ENCODE data around the gene FRYL. TPM values are rescaled to one million over a fixed set of nuclear protein-coding genes. Genes with fewer than 3 reads are reported as not detected.

The FRYL gene
- total RNA-seq, 1 experiment from 2014 or later = 29.9 TPM

- Histone ChIP-seq H3K9me2 (replicated peaks; ENCODE audit: low read length) (no peaks in the 10 kb centered on the region), H3K9me3 (ENCODE audit: low read length) (no peaks in the 10 kb centered on the region), H2AFZ (ENCODE audit: low read length) (no peak overlapping the region), H3K79me2 (ENCODE audit: low read length) (peaks cover 8% of the 10 kb centered on the region), H3F3A (ENCODE audit: low read length, unreplicated experiment) (no peaks in the 10 kb centered on the region), H3K4me1 (ENCODE audit: insufficient read depth, low read length) (no peaks in the 10 kb centered on the region), H3K27ac (ENCODE audit: low read length) (no peak overlapping the region), H3K4me2 (ENCODE audit: low read length) (no peak overlapping the region), H3K27me3 (ENCODE audit: low read length) (no peaks in the 10 kb centered on the region), H3K36me3 (ENCODE audit: low read depth, low read length) (peaks cover 2% of the 10 kb centered on the region; the same call in 1 of the 2 replicates), H4K20me1 (ENCODE audit: low read length) (no peaks in the 10 kb centered on the region), H3K9ac (ENCODE audit: low read length) (no peak overlapping the region), H3K4me3 (ENCODE audit: low read length) (no peak overlapping the region)
- no peak for TF ChIP-seq EZH2 (IDR thresholded peaks at IDR 0.05; ENCODE audit: low read length, unreplicated experiment)
- no peak for TF ChIP-seq CTCF (conservative IDR thresholded peaks at IDR 0.05; ENCODE audit: low read depth, low read length)
- TF ChIP-seq EZH2phosphoT487 (IDR thresholded peaks at IDR 0.05; ENCODE audit: borderline replicate concordance, low read length) = no peak
- intact Hi-C loops (cut with micrococcal nuclease) = no loop called here
- ATAC-seq = no peak
- CTCF ChIA-PET = no interaction called here
- POLR2A ChIA-PET (ENCODE audit: unreplicated experiment) = no interaction called here
- no TSS peak for BruUV-seq (replicated peaks)
- no peak for DNase-seq
Measured at GRCh38 chr4:48706736-48707135, 73.3 kb downstream of the FRYL start.

GRCh38 chr4:48705609-48706008 lies 74.5 kb downstream of the FRYL start:
- Histone ChIP-seq H3K9ac (ENCODE audit: low read length) (no peak overlapping the region), H3K9me2 (replicated peaks; ENCODE audit: low read length) (no peaks in the 10 kb centered on the region), H3K79me2 (ENCODE audit: low read length) (peaks cover 17% of the 10 kb centered on the region), H3K4me2 (ENCODE audit: low read length) (no peak overlapping the region), H3K4me3 (ENCODE audit: low read length) (no peak overlapping the region), H4K20me1 (ENCODE audit: low read length) (no peaks in the 10 kb centered on the region), H3K4me1 (ENCODE audit: insufficient read depth, low read length) (peaks cover 7% of the 10 kb centered on the region; the same call in 1 of the 2 replicates), H3K27me3 (ENCODE audit: low read length) (no peaks in the 10 kb centered on the region), H3K27ac (ENCODE audit: low read length) (no peak overlapping the region), H2AFZ (ENCODE audit: low read length) (no peak overlapping the region), H3F3A (ENCODE audit: low read length, unreplicated experiment) (no peaks in the 10 kb centered on the region), H3K36me3 (ENCODE audit: low read depth, low read length) (peaks cover 2% of the 10 kb centered on the region; the same call in 1 of the 2 replicates), H3K9me3 (ENCODE audit: low read length) (no peaks in the 10 kb centered on the region)
- intact Hi-C loops (cut with micrococcal nuclease) = no loop called here
- ChIA-PET CTCF (no interaction called here), POLR2A (ENCODE audit: unreplicated experiment) (no interaction called here)
- BruUV-seq (replicated peaks) = no TSS peak
- ATAC-seq (no peak), DNase-seq (no peak)
- no peak for TF ChIP-seq CTCF (conservative IDR thresholded peaks at IDR 0.05; ENCODE audit: low read depth, low read length)
- no peak for TF ChIP-seq EZH2phosphoT487 (IDR thresholded peaks at IDR 0.05; ENCODE audit: borderline replicate concordance, low read length)
- no peak for TF ChIP-seq EZH2 (IDR thresholded peaks at IDR 0.05; ENCODE audit: low read length, unreplicated experiment)

- ATAC-seq (no peak), DNase-seq (no peak)
- H3K4me3 ChIP-seq (ENCODE audit: low read length) = no peak overlapping the region
- no peaks in the 10 kb centered on the region for H4K20me1 ChIP-seq (ENCODE audit: low read length)
- H3F3A ChIP-seq (ENCODE audit: low read length, unreplicated experiment) = no peaks in the 10 kb centered on the region
- H3K79me2 ChIP-seq (ENCODE audit: low read length) = peaks cover 17% of the 10 kb centered on the region
- H3K9ac ChIP-seq (ENCODE audit: low read length) = no peak overlapping the region
- peaks cover 15% of the 10 kb centered on the region for H3K4me1 ChIP-seq (ENCODE audit: insufficient read depth, low read length)
- H3K27me3 ChIP-seq (ENCODE audit: low read length) = no peaks in the 10 kb centered on the region
- BruUV-seq (replicated peaks) = no TSS peak
- no peak for TF ChIP-seq CTCF (conservative IDR thresholded peaks at IDR 0.05; ENCODE audit: low read depth, low read length)
- TF ChIP-seq EZH2phosphoT487 (IDR thresholded peaks at IDR 0.05; ENCODE audit: borderline replicate concordance, low read length) = no peak
- no peak for TF ChIP-seq EZH2 (IDR thresholded peaks at IDR 0.05; ENCODE audit: low read length, unreplicated experiment)
- no peak overlapping the region for H3K27ac ChIP-seq (ENCODE audit: low read length)
- ChIA-PET POLR2A (ENCODE audit: unreplicated experiment) (no interaction called here), CTCF (no interaction called here)
- H3K9me3 ChIP-seq (ENCODE audit: low read length) = no peaks in the 10 kb centered on the region
- no peaks in the 10 kb centered on the region for H3K9me2 ChIP-seq (replicated peaks; ENCODE audit: low read length)
- peaks cover 2% of the 10 kb centered on the region; the same call in 1 of the 2 replicates for H3K36me3 ChIP-seq (ENCODE audit: low read depth, low read length)
- intact Hi-C loops (cut with micrococcal nuclease) = no loop called here
- H2AFZ ChIP-seq (ENCODE audit: low read length) = no peak overlapping the region
- H3K4me2 ChIP-seq (ENCODE audit: low read length) = no peak overlapping the region
Measured at GRCh38 chr4:48704091-48704802, 75.8 kb downstream of the FRYL start.

Measured in PC-3 (cell line).